GM23338 (cell line): ENCODE data around the gene RHOT1. TPM values are rescaled to one million over a fixed set of nuclear protein-coding genes. Genes with fewer than 3 reads are reported as not detected.

Experiments used
- ATAC-seq: fragments of 200-7000 bp; cut with Tn5 transposase; 3 replicates; pipeline ENCODE4 v1.9.1; 2020
- DNase-seq: peaks from one replicate; pipeline ENCODE4 v3.0.0-alpha.2; 2015; ENCODE audit warnings: low spot score
- H2AFZ ChIP-seq: fragments of 200-600 bp; sonication (generic); 2 replicates; pipeline ENCODE4 v1.8.0; 2016; ENCODE audit warnings: antibody characterized with exemption, mild to moderate bottlenecking, moderate library complexity
- H3F3A ChIP-seq: fragments of 200-600 bp; sonication (generic); replicated peaks from 2 replicates; pipeline ENCODE4 v1.8.0; 2017; ENCODE audit warnings: antibody characterized with exemption, mixed run types, low read depth
- H3K27ac ChIP-seq: fragments of 200-600 bp; sonication (generic); 2 replicates; pipeline ENCODE4 v1.6.1; 2016; ENCODE audit warnings: low read depth
- H3K27me3 ChIP-seq: fragments of 200-600 bp; sonication (generic); 2 replicates; pipeline ENCODE4 v1.8.0; 2016; ENCODE audit warnings: mild to moderate bottlenecking, mixed run types, moderate library complexity; ENCODE audit not compliant: insufficient read depth
- H3K36me3 ChIP-seq: fragments of 200-600 bp; sonication (generic); 2 replicates; pipeline ENCODE4 v1.8.0; 2016; ENCODE audit warnings: mild to moderate bottlenecking; ENCODE audit not compliant: insufficient read depth
- H3K4me1 ChIP-seq: fragments of 200-600 bp; sonication (generic); 2 replicates; pipeline ENCODE4 v1.8.0; 2016; ENCODE audit warnings: mild to moderate bottlenecking, moderate library complexity; ENCODE audit not compliant: insufficient read depth
- H3K4me2 ChIP-seq: fragments of 200-600 bp; sonication (generic); 2 replicates; pipeline ENCODE4 v1.7.1; 2017; ENCODE audit warnings: mixed run types
- H3K4me3 ChIP-seq: fragments of 200-600 bp; sonication (generic); 2 replicates; pipeline ENCODE4 v1.6.1; 2016; ENCODE audit warnings: mixed run types
- H3K79me2 ChIP-seq: fragments of 200-600 bp; sonication (generic); replicated peaks from 2 replicates; pipeline ENCODE4 v1.8.0; 2017; ENCODE audit warnings: mild to moderate bottlenecking; ENCODE audit not compliant: insufficient read depth
- H3K9me2 ChIP-seq: fragments of 200-600 bp; sonication (generic); 2 replicates; pipeline ENCODE4 v1.8.0; 2017; ENCODE audit not compliant: insufficient read depth
- H4K20me1 ChIP-seq: fragments of 200-600 bp; sonication (generic); replicated peaks from 2 replicates; pipeline ENCODE4 v1.8.0; 2017; ENCODE audit warnings: mild to moderate bottlenecking; ENCODE audit not compliant: insufficient read depth
- H3K27ac Mint-ChIP-seq: 2 replicates; pipeline ENCODE4 v1.8.0; 2020; ENCODE audit warnings: inconsistent platforms, mild to moderate bottlenecking, moderate library complexity, mixed read lengths
- H3K27me3 Mint-ChIP-seq: 3 replicates; pipeline ENCODE4 v1.8.0; 2022; ENCODE audit warnings: low read depth, mild to moderate bottlenecking, moderate library complexity, mixed read lengths, inconsistent platforms; ENCODE audit not compliant: insufficient read depth, poor library complexity
- H3K36me3 Mint-ChIP-seq: 3 replicates; pipeline ENCODE4 v1.8.0; 2021; ENCODE audit warnings: low read depth, mild to moderate bottlenecking, inconsistent platforms, moderate library complexity, mixed read lengths
- H3K4me1 Mint-ChIP-seq: 3 replicates; pipeline ENCODE4 v1.8.0; 2020; ENCODE audit warnings: mild to moderate bottlenecking, inconsistent platforms, mixed read lengths
- H3K4me3 Mint-ChIP-seq: 3 replicates; pipeline ENCODE4 v1.8.0; 2021; ENCODE audit warnings: moderate library complexity, mild to moderate bottlenecking, inconsistent platforms, mixed read lengths
- H3K9me3 Mint-ChIP-seq: 3 replicates; pipeline ENCODE4 v1.8.0; 2020; ENCODE audit warnings: moderate library complexity, mild to moderate bottlenecking, inconsistent platforms, mixed read lengths
- CREB1 ChIP-seq: fragments of 250-450 bp; sonication (Bioruptor Pico); IDR thresholded peaks from 2 replicates; pipeline ENCODE4 v1.5.0; 2020; ENCODE audit warnings: low read depth, mild to moderate bottlenecking, moderate library complexity
- CTCF ChIP-seq, 2 experiments: fragments of 200-600 bp in 1 of 2; sonication (generic) in 1 of 2; conservative IDR thresholded peaks; 2 replicates each; pipeline versions ENCODE4 v1.5.1 to v1.6.1; 2016 to 2017; ENCODE audit warnings: antibody characterized with exemption in 2 of 2, low read depth in 2 of 2, mild to moderate bottlenecking in 2 of 2, moderate library complexity in 1 of 2
- ETS1 ChIP-seq: IDR thresholded peaks from 2 replicates; pipeline ENCODE4 v1.6.1; 2016; ENCODE audit warnings: antibody characterized with exemption
- EZH2phosphoT487 ChIP-seq: fragments of 200-600 bp; sonication (generic); IDR thresholded peaks from one replicate; pipeline ENCODE4 v1.8.1; 2018; ENCODE audit warnings: antibody characterized with exemption; ENCODE audit not compliant: unreplicated experiment
- JUNB ChIP-seq: IDR thresholded peaks from one replicate; pipeline ENCODE4 v1.6.1; 2016; ENCODE audit warnings: antibody characterized with exemption; ENCODE audit not compliant: unreplicated experiment
- NANOG ChIP-seq: IDR thresholded peaks from 2 replicates; pipeline ENCODE4 v1.6.1; 2016; ENCODE audit warnings: antibody characterized with exemption, borderline replicate concordance
- STAT1 ChIP-seq: IDR thresholded peaks from one replicate; pipeline ENCODE4 v1.6.1; 2016; ENCODE audit warnings: antibody characterized with exemption; ENCODE audit not compliant: unreplicated experiment
- ZNF114 ChIP-seq: fragments of 250-450 bp; sonication (Bioruptor Pico); IDR thresholded peaks from 2 replicates; pipeline ENCODE4 v1.5.0; 2020; ENCODE audit warnings: mild to moderate bottlenecking, moderate library complexity
- ZNF331 ChIP-seq: fragments of 250-450 bp; sonication (Bioruptor Pico); IDR thresholded peaks from 2 replicates; pipeline ENCODE4 v1.5.0; 2020; ENCODE audit warnings: low read depth, mild to moderate bottlenecking, moderate library complexity
- polyA plus RNA-seq: library from polyadenylated mRNA; unstranded; fragments of >200 nt; fragmentation: Nextera tagmentation; extraction: Ambion mirVana; gene quantifications from 2 replicates; pipeline ENCODE4 v1.2.1, GENCODE V29; 2016
- total RNA-seq: library from RNA; depleted of rRNA; stranded (reverse); fragments of >200 nt; shearing (Covaris generic); gene quantifications from 2 replicates; pipeline ENCODE4 v1.2.3, GENCODE V29; 2014

The RHOT1 gene
- total and polyA plus RNA-seq, 2 experiments from 2014 or later = 40.8 to 53.5 TPM

GRCh38 chr17:32120716-32121115, 21.6 kb upstream of the RHOT1 start (continued):
- no peak for TF ChIP-seq ETS1
- TF ChIP-seq ZNF114 (CRISPR knock-in tag) = no peak
- no peak for TF ChIP-seq STAT1

GRCh38 chr17:32123782-32124181, 18.5 kb upstream of the RHOT1 start:
- peaks cover 12% of the 10 kb centered on the region; the same call in 2 of the 3 replicates for H3K4me1 Mint-ChIP-seq
- H4K20me1 ChIP-seq = no peaks in the 10 kb centered on the region
- H3K27ac Mint-ChIP-seq = no peak overlapping the region
- H3K27me3 Mint-ChIP-seq = peaks cover 5% of the 10 kb centered on the region
- no peaks in the 10 kb centered on the region for H3K36me3 Mint-ChIP-seq
- H3K4me1 ChIP-seq = peaks cover 11% of the 10 kb centered on the region
- H3K4me3 Mint-ChIP-seq = no peak overlapping the region
- H3K4me2 ChIP-seq = no peak overlapping the region
- no peaks in the 10 kb centered on the region; the same call in 1 of the 2 replicates for H3K79me2 ChIP-seq
- DNase-seq (no peak), ATAC-seq (no peak)
- no peaks in the 10 kb centered on the region for H3K9me3 Mint-ChIP-seq
- H3K9me2 ChIP-seq = no peaks in the 10 kb centered on the region
- no peak overlapping the region for H3K4me3 ChIP-seq
- TF ChIP-seq NANOG (no peak), EZH2phosphoT487 (no peak), CREB1 (CRISPR knock-in tag) (no peak), CTCF (conservative IDR thresholded peaks at IDR 0.05; ENCODE audit: low read depth in 2 of 2) (no peak)
- no peaks in the 10 kb centered on the region for H3F3A ChIP-seq
- H3K36me3 ChIP-seq = no peaks in the 10 kb centered on the region
- no peak overlapping the region for H3K27ac ChIP-seq
- no peaks in the 10 kb centered on the region for H3K27me3 ChIP-seq
- H2AFZ ChIP-seq = peak overlapping the region; percentile 72; the same call in 1 of the 2 replicates

GRCh38 chr17:32124985-32125847, 17.1 kb upstream of the RHOT1 start:
- Mint-ChIP-seq H3K9me3 (0 out of 3 replicates have a peak, but pooled peaks cover under 1% of the 10 kb centered on the region), H3K27ac (no peak overlapping the region), H3K27me3 (peaks cover 6% of the 10 kb centered on the region)
- TF ChIP-seq JUNB (no peak), STAT1 (no peak), EZH2phosphoT487 (no peak), CREB1 (CRISPR knock-in tag) (no peak), ZNF331 (CRISPR knock-in tag) (no peak), ZNF114 (CRISPR knock-in tag) (no peak)

More at GRCh38 chr17:32124985-32125847, 17.1 kb upstream of the RHOT1 start:
- no peaks in the 10 kb centered on the region for H3K9me2 ChIP-seq
- H4K20me1 ChIP-seq = no peaks in the 10 kb centered on the region
- peaks cover 17% of the 10 kb centered on the region for H3K4me1 ChIP-seq
- H3K36me3 ChIP-seq = no peaks in the 10 kb centered on the region
- no peaks in the 10 kb centered on the region for H3F3A ChIP-seq
- H3K4me3 Mint-ChIP-seq = no peak overlapping the region
- peaks cover under 1% of the 10 kb centered on the region; the same call in 1 of the 3 replicates for H3K36me3 Mint-ChIP-seq
- DNase-seq = no peak
- ATAC-seq = no peak
- peak overlapping the region; percentile 59; the same call in 1 of the 2 replicates for H2AFZ ChIP-seq
- no peaks in the 10 kb centered on the region; the same call in 1 of the 2 replicates for H3K79me2 ChIP-seq
- H3K4me3 ChIP-seq = no peak overlapping the region
- H3K27me3 ChIP-seq = no peaks in the 10 kb centered on the region
- H3K27ac ChIP-seq = no peak overlapping the region
- H3K4me2 ChIP-seq = no peak overlapping the region
- peaks cover 16% of the 10 kb centered on the region; the same call in 2 of the 3 replicates for H3K4me1 Mint-ChIP-seq
